GM12878 (cell line): ENCODE measurements around the gene SNHG17. TPM values are rescaled to one million over a fixed set of nuclear protein-coding genes. Genes with fewer than 3 reads are reported as not detected.
A peak's percentile ranks its signal among the peaks of the same experiment; 100 is the strongest.

ENCODE experiments used
- CHD1 ChIP-seq: IDR thresholded peaks from 2 replicates; pipeline ENCODE4 v1.6.1; 2012; ENCODE audit warnings: low read depth, low read length, improper control_type of control experiment
- CHD2 ChIP-seq: IDR thresholded peaks from 2 replicates; pipeline ENCODE4 v1.6.1; 2011; ENCODE audit warnings: low read depth, low read length, improper control_type of control experiment, borderline replicate concordance
- E2F4 ChIP-seq: IDR thresholded peaks from 2 replicates; pipeline ENCODE4 v1.6.1; 2012; ENCODE audit warnings: low read depth, low read length, improper control_type of control experiment
- GABPA ChIP-seq: IDR thresholded peaks from 2 replicates; pipeline ENCODE4 v1.6.1; 2014; ENCODE audit warnings: antibody characterized with exemption, low read depth, mild to moderate bottlenecking, inconsistent platforms
- MYC ChIP-seq: IDR thresholded peaks from 2 replicates; pipeline ENCODE4 v1.6.1; 2011; ENCODE audit warnings: mild to moderate bottlenecking, low read length, moderate library complexity, inconsistent platforms; ENCODE audit not compliant: insufficient read depth, insufficient replicate concordance, insufficient read length, severe bottlenecking
- NFIC ChIP-seq: IDR thresholded peaks from 2 replicates; pipeline ENCODE4 v1.6.1; 2012; ENCODE audit warnings: low read depth, mild to moderate bottlenecking, inconsistent platforms, low read length, moderate library complexity
- PML ChIP-seq: IDR thresholded peaks from 2 replicates; pipeline ENCODE4 v1.6.1; 2012; ENCODE audit warnings: low read length, inconsistent platforms
- POLR2AphosphoS5 ChIP-seq: IDR thresholded peaks from 2 replicates; pipeline ENCODE4 v1.6.1; 2011; ENCODE audit warnings: mild to moderate bottlenecking, low read length, inconsistent platforms
- POU2F2 ChIP-seq: IDR thresholded peaks from 3 replicates; pipeline ENCODE4 v1.6.1; 2011; ENCODE audit warnings: low read depth, mild to moderate bottlenecking, low read length, borderline replicate concordance
- RAD21 ChIP-seq: IDR thresholded peaks from 2 replicates; pipeline ENCODE4 v1.6.1; 2011; ENCODE audit warnings: mild to moderate bottlenecking, low read depth, low read length, moderate library complexity; ENCODE audit not compliant: insufficient read depth
- REST ChIP-seq: IDR thresholded peaks from 2 replicates; pipeline ENCODE4 v1.6.1; 2012; ENCODE audit warnings: mild to moderate bottlenecking, low read depth, low read length
- USF2 ChIP-seq: IDR thresholded peaks from 2 replicates; pipeline ENCODE4 v1.6.1; 2011; ENCODE audit warnings: low read depth, low read length, improper control_type of control experiment, borderline replicate concordance
- ZNF592 ChIP-seq: fragments of 450-650 bp; IDR thresholded peaks from 2 replicates; pipeline ENCODE4 v1.6.1; 2017; ENCODE audit warnings: mild to moderate bottlenecking, moderate library complexity
- polyA plus RNA-seq, 11 experiments: library from polyadenylated mRNA; depleted of rRNA in 4 of 11; unstranded in 6 of 11; stranded (reverse) in 5 of 11; fragments of >200 nt; fragmentation: Nextera tagmentation in 4 of 11; fragmentation: Illumina TruSeq in 1 of 11; extraction: Ambion mirVana in 4 of 11; extraction: Trizol in 1 of 11; gene quantifications; 1 replicate in 1 of 11; 2 replicates in 10 of 11; pipeline versions ENCODE4 v1.2.1 to v1.2.3, GENCODE V29; 2011 to 2016; ENCODE audit warnings: inconsistent platforms in 2 of 11, missing spikeins in 2 of 11, low read depth in 1 of 11
- total RNA-seq, 4 experiments: library from RNA; depleted of rRNA in 3 of 4; stranded (reverse); fragments of >200 nt in 3 of 4; fragmentation: Illumina TruSeq in 1 of 4; extraction: Trizol in 1 of 4; gene quantifications; 2 replicates each; pipeline versions ENCODE4 v1.2.1 to v1.2.3, GENCODE V29; 2013 to 2021

The SNHG17 gene
- total and polyA plus RNA-seq, 10 of the 15 experiments (the other 5 are each of a cell fraction or from before 2014, with no cell fraction given) = 20.8 to 63.0 (median 33.9) TPM

GRCh38 chr20:38446441-38447209 lies 11.5 kb upstream of the SNHG17 start (continued):
- TF ChIP-seq E2F4 (peak; percentile 66; the same call in 1 of the 2 replicates), PML (peak; percentile 97; the same call in 1 of the 2 replicates), RAD21 (peak; percentile 35; the same call in 1 of the 2 replicates), POLR2AphosphoS5 (peak; percentile 95), ZNF592 (no peak; the same call in 1 of the 2 replicates), REST (no peak), POU2F2 (peak; percentile 87), NFIC (peak; percentile 37; the same call in 1 of the 2 replicates), CHD1 (no peak), CHD2 (peak; percentile 46; the same call in 1 of the 2 replicates), USF2 (no peak), MYC (peak; percentile 80), GABPA (peak; percentile 94)
